Keratinocyte (primary cell): Measurements from ENCODE around the gene BCOR. TPM values are rescaled to one million over a fixed set of nuclear protein-coding genes. Genes with fewer than 3 reads are reported as not detected.

ENCODE experiments used
- DNase-seq: peaks from one replicate; pipeline ENCODE4 v3.0.0-alpha.2; 2011; ENCODE audit warnings: low read depth, missing footprints, low spot score
- FAIRE-seq: peaks from 2 replicates; lab custom pipeline; 2011; peaks lifted over from hg19 to GRCh38; lab: Jason Lieb, UNC
- H2AFZ ChIP-seq: 2 replicates; pipeline ENCODE4 v1.6.0; 2012; ENCODE audit warnings: low read length, control low read depth, inconsistent platforms; ENCODE audit not compliant: control insufficient read depth
- H3K27ac ChIP-seq: 2 replicates; pipeline ENCODE4 v1.5.1; 2011; ENCODE audit warnings: low read length; ENCODE audit not compliant: control insufficient read depth, insufficient read depth
- H3K27me3 ChIP-seq: 3 replicates; pipeline ENCODE4 v1.6.0; 2011; ENCODE audit warnings: low read length; ENCODE audit not compliant: control insufficient read depth, insufficient read depth; ENCODE audit errors: extremely low read depth
- H3K36me3 ChIP-seq, 2 experiments: 2 replicates in 1 of 2; 3 replicates in 1 of 2; pipeline ENCODE4 v1.5.1; 2011; ENCODE audit warnings: low read length in 2 of 2, mild to moderate bottlenecking in 1 of 2; ENCODE audit not compliant: control insufficient read depth in 2 of 2, insufficient read depth in 2 of 2; ENCODE audit errors: extremely low read depth in 1 of 2
- H3K4me1 ChIP-seq: 3 replicates; pipeline ENCODE4 v1.5.1; 2011; ENCODE audit warnings: low read length; ENCODE audit not compliant: control insufficient read depth, insufficient read depth; ENCODE audit errors: extremely low read depth
- H3K4me2 ChIP-seq: 3 replicates; pipeline ENCODE4 v1.6.0; 2011; ENCODE audit warnings: low read depth, low read length; ENCODE audit not compliant: control insufficient read depth, insufficient read depth; ENCODE audit errors: extremely low read depth
- H3K4me3 ChIP-seq, 3 experiments: fragments of 200-600 bp in 1 of 3; sonication (generic) in 1 of 3; 2 replicates in 2 of 3; 3 replicates in 1 of 3; pipeline ENCODE4 v1.5.1; 2011 to 2016; ENCODE audit warnings: low read length in 3 of 3, mild to moderate bottlenecking in 3 of 3, control low read depth in 2 of 3, inconsistent platforms in 1 of 3, low read depth in 1 of 3, mixed read lengths in 1 of 3, mixed run types in 1 of 3, moderate library complexity in 1 of 3; ENCODE audit not compliant: control insufficient read depth in 2 of 3, insufficient read depth in 2 of 3; ENCODE audit errors: extremely low read depth in 1 of 3
- H3K79me2 ChIP-seq: 2 replicates; pipeline ENCODE4 v1.6.0; 2012; ENCODE audit warnings: low read length; ENCODE audit not compliant: control insufficient read depth, insufficient read depth
- H3K9ac ChIP-seq: 3 replicates; pipeline ENCODE4 v1.6.0; 2011; ENCODE audit warnings: low read length; ENCODE audit not compliant: control insufficient read depth, insufficient read depth; ENCODE audit errors: extremely low read depth
- H3K9me1 ChIP-seq: 3 replicates; pipeline ENCODE4 v1.6.0; 2011; ENCODE audit warnings: low read length; ENCODE audit not compliant: control insufficient read depth, insufficient read depth; ENCODE audit errors: extremely low read depth
- H3K9me3 ChIP-seq: 2 replicates; pipeline ENCODE4 v1.5.1; 2012; ENCODE audit warnings: low read depth, low read length; ENCODE audit not compliant: control insufficient read depth
- H4K20me1 ChIP-seq: 3 replicates; pipeline ENCODE4 v1.6.0; 2011; ENCODE audit warnings: low read length; ENCODE audit not compliant: control insufficient read depth, insufficient read depth; ENCODE audit errors: extremely low read depth
- CTCF ChIP-seq, 3 experiments: IDR thresholded peaks in 1 of 3; conservative IDR thresholded peaks in 1 of 3; optimal IDR thresholded peaks in 1 of 3; 2 replicates in 2 of 3; 3 replicates in 1 of 3; pipeline versions ENCODE3 to v1.5.1; 2011; ENCODE audit warnings: low read length in 3 of 3, mild to moderate bottlenecking in 3 of 3, moderate library complexity in 2 of 3, control low read depth in 1 of 3, inconsistent platforms in 1 of 3; ENCODE audit not compliant: insufficient read depth in 2 of 3; ENCODE audit errors: extremely low read depth in 1 of 3
- EZH2 ChIP-seq: IDR thresholded peaks from one replicate; pipeline ENCODE4 v1.6.1; 2012; ENCODE audit warnings: inconsistent platforms, mild to moderate bottlenecking, low read length, moderate library complexity
- dilution Hi-C: fragments of 300-500 bp; cut with MboI; formaldehyde crosslinking; loops from one replicate; pipeline ENCODE4 v1.7.0; 2020; ENCODE audit warnings: low sequenced_read_pairs; ENCODE audit not compliant: extremely low pct_ligation_motif_present
- polyA plus RNA-seq, 5 experiments: library from polyadenylated mRNA; depleted of rRNA in 3 of 5; stranded (reverse) in 3 of 5; stranded (forward) in 1 of 5; unstranded in 1 of 5; fragments of >200 nt; gene quantifications; 1 replicate in 1 of 5; 2 replicates in 3 of 5; 3 replicates in 1 of 5; pipeline versions ENCODE4 v1.2.1 to v1.2.3, GENCODE V29; 2011 to 2012; ENCODE audit warnings: missing spikeins in 2 of 5, low read depth in 1 of 5, low replicate concordance in 1 of 5

The BCOR gene
- polyA plus RNA-seq, 1 donor (not counting 4 experiments of a cell fraction or from before 2014, with no cell fraction given), result 5.0 TPM

- dilution Hi-C loops, result no loop called here
- Histone ChIP-seq H3K9me3 (no peaks in the 10 kb centered on the region), H3K4me2 (peak overlapping the region; percentile 69), H3K9ac (no peak overlapping the region), H3K27me3 (peaks cover 45% of the 10 kb centered on the region), H3K4me3 (peak overlapping the region; percentile 52 to 54 (median 53)), H3K27ac (no peak overlapping the region), H3K36me3 (no peaks in the 10 kb centered on the region), H3K79me2 (peaks cover 6% of the 10 kb centered on the region), H2AFZ (no peak overlapping the region), H4K20me1 (no peaks in the 10 kb centered on the region), H3K9me1 (no peaks in the 10 kb centered on the region), H3K4me1 (peaks cover 5% of the 10 kb centered on the region)
- no peak for DNase-seq
- no peak for FAIRE-seq
- no peak for TF ChIP-seq CTCF (optimal IDR thresholded peaks at IDR 0.05 in 1 of 3, IDR thresholded peaks at IDR 0.05 in 1 of 3, conservative IDR thresholded peaks at IDR 0.05 in 1 of 3; ENCODE audit: extremely low read depth in 1 of 3, insufficient read depth in 2 of 3, low read length in 3 of 3)
- TF ChIP-seq EZH2, result no peak
Observed at GRCh38 chrX:40099055-40099958, 1.5 kb upstream of the BCOR start.

GRCh38 chrX:40098264-40099054 lies 701 bp upstream of the BCOR start:
- Histone ChIP-seq H3K4me2 (peak overlapping the region; percentile 69), H3K27ac (no peak overlapping the region), H3K9me3 (no peaks in the 10 kb centered on the region), H2AFZ (peak overlapping the region; percentile 40), H3K9me1 (no peaks in the 10 kb centered on the region), H3K36me3 (no peaks in the 10 kb centered on the region), H4K20me1 (no peaks in the 10 kb centered on the region), H3K79me2 (peaks cover 6% of the 10 kb centered on the region), H3K27me3 (peaks cover 41% of the 10 kb centered on the region), H3K9ac (peak overlapping the region; percentile 50), H3K4me1 (peaks cover 10% of the 10 kb centered on the region), H3K4me3 (peak overlapping the region; percentile 52 to 54 (median 53))
- FAIRE-seq (no peak), DNase-seq (no peak)
- TF ChIP-seq CTCF (optimal IDR thresholded peaks at IDR 0.05 in 1 of 3, IDR thresholded peaks at IDR 0.05 in 1 of 3, conservative IDR thresholded peaks at IDR 0.05 in 1 of 3; ENCODE audit: extremely low read depth in 1 of 3, insufficient read depth in 2 of 3, low read length in 3 of 3) (no peak), EZH2 (no peak)
- dilution Hi-C loops, result no loop called here
